GM21360 (cell line): ENCODE data around the gene PALD1.

ENCODE experiments used
- ATAC-seq: cut with Tn5 transposase; IDR thresholded peaks from one replicate; pipeline ENCODE4 v1.9.1; 2021; ENCODE audit warnings: mild to moderate bottlenecking, moderate library complexity; ENCODE audit not compliant: unreplicated experiment

Gene PALD1

DNA sequence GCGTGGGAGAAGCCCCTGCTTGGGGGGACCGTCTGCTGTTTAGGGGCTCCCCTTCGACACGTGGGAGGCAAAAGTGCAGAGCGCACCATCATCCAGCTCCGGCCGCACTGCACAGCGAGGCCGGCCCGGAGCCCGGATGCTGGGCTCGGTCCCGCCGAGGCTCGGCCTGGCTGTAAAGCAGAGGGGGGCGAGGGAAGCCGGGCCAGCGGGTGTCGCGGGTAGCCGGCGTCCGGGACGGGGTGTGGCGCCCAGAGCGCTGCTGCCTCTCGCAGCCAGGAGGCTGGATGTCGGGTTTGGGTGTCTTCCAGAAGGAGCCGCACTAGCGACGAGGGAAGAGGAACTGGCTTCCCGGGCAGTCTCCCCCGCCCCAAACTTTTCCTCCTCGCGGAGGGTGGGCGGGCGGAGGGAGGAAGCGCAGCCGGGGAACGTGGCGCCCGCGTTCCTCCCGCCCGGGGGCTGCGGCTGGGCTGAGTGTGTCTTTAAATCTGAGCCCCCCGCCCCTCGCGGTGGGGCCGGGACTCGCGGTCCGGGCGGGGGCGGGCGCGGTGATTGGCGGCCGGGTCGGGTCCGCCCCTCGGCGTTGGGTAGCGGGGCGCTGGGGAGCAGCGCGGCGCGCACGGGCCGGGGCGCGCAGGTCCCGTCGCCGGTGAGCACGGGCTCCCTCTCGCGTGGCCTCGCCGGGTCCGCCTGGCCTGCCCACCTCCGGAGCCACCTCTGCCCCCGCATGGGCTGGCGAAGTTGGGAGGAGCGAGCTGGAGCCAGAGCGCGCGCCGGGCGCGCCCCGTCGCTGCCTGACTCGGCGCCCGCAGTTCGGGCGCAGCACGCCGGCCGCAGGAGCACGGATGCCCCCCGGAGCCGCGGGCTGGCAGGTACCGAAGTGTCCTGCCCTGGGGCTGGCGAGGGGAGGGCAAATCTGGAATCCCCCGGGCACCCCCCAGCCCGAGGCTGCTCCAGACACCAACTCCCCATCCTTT is at the start of gene PALD1:
PALD1 (plus strand) TSS at position 577 of the 974 bp plus-strand sequence. CDS start 47,185 bp downstream, outside the sequence.
- ATAC-seq: peak; percentile 29

DNA sequence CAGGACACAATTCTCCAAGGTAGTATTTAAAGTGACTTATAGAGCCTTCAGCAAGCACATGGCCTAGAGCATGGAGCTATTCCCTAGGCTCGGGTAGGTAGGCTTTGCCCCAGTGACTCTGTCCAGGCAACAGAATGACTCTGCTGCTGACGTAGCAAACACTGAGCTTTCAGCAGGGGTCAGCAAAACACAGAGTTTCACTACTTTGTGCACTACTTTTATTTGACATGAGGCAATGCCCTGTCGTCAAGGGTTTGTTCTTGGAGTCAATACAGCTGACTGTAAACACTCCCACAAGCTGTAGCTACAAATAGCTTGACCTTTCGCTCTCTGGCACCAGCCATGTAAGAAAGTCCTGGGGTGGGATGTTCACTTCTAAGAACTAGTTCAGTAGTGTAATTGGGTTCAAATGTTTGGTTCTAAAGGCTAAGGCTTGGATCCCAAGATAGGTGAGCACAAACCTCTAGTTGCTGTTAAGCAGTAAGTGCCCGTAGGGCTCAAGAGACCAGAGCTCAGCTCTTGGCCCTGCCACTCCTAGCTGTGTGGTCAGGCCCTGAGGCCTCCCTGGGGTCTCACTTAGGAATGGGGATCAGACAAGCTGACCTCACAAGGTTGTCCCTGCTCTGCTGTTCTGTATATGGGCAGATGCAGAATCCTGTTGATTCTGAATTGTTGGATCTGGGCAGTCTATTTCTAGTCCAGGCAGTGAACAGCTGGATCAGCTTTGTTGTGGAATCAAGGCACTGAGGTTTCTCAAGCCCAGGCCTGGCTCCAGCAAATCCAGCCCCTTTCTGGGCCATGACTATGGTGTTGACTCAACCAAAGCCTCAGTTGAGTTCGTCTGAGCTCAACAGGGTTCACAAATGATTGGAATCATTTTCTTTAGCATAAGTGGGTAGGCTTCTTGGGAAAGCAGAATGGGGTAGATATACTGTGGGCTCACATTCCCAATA is 47.8 kb upstream of the PALD1 start:
- no peak for ATAC-seq

DNA sequence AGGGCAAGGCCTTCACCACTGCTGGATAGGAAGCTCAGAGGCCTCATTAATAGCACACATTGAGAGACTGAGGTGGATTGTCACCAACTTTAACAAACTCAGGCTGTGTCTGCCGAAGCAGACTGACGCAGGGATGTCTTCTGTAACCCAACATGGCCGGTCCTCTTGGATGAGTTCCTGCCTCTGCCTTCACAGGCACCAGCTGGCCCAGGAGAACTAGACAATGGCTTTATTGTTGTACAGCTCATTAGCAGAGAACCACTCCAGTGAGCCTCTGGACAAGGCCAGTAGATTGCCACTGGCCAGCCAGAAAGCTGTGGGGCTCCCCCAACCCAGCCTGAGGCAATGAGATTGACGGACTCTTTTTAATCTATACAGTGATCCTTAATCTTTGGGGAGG is 46.5 kb upstream of the PALD1 start:
- no peak for ATAC-seq

DNA sequence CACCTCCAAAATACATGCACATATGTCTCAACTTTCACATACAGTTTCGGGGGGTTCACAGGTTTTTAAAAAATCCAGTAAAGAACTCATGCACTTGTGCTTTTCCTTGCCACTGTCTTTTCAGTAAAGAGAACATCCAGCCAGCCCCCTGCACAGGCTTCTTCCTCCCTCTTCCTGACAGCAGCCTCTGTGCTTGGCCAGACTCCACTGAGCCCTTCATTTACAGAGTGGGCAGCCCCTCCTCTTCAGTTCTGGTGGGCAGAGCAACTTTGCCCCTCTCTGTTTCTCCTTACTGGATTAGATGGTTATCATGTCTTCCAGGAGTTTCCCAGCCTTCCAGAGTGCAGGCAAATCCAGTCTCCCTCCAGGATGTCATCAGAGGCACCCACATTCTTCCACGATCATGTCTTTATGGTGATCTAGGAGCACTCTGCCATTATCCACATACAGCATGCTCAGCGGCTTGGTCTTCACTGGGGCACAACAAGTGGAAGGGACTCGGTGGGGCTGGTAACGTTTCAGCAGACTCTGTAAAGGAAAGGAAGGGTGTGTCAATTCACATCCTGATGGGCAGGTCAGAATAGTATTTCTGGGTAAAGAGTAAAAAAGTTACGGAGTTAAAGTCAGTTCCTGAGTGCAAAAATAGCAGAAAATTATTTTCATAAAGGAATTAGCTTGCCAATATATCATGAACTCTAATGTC is 45.9 kb upstream of the PALD1 start:
- no peak for ATAC-seq

DNA sequence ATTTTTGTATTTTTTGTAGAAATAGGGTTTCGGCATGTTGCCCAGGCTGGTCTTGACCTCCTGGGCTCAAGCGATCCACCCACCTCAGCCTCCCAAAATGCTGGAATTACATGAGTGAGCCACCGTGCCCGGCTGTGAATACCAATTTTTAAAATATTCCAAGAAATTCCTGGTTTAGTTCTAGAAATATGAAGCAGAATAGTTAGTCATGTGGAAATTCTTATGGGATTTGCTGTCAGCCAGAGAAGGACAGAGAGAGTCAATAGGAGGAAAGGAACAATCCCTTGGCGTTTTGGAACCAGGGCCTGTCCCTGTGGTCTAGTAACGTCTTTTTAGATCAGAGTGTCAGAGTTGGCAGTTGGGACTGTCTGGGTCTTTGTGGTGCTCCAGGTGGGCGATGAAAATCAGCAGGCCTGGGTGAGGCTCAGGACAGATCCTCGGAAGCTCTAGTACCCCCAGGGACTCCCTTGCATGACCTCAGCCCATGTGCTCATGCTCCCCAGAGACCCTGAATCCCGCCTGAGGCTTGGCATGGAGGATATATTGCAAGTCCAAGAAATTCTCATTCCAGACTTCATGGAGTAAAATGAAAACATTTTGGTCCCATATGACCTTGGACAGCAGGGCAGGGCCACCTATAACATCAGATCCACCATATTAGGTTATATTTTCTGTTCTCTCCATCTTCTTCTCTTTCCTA is 44.8 kb upstream of the PALD1 start:
- no peak for ATAC-seq

DNA sequence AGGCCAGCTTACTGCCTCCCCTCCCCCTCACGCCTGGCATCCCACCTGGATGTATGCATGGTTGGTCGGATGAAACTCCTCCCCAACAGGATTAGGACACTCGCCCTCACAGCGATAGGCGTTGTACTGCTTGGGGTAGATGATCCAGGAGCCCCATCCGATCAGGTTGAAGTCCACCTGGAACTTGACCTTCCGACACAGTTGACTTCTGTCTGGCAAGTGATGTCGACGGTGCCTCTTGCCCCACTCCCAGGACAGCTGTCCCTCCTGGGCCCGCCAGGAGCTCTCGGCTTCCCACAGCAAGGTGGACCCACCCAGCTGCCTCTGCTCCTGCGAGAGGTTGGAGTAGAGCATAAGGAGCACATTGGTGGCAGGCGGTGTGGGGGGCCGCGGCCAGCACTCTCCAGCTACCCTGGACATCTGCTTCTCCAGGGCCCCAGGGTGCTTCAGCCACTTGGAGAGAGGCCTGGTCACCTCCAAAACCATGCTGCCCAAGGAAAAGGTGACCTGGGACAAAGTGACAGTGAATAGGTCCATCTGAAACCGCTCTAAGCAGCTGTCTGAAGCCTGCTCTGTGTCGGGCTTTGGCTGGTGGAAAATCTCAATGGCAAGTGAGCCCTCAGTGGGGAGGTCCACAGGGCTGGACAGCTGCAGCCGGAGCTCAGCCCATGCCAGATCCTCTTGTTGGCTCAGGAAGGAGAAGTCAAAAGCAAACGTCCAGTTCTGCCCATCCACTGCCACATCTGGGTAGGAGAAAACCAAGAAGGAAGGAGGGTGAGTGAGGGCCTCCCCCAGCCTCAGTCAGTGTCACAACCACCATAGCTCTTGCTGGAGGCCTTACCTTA is 43.1 kb upstream of the PALD1 start:
- ATAC-seq: no peak

DNA sequence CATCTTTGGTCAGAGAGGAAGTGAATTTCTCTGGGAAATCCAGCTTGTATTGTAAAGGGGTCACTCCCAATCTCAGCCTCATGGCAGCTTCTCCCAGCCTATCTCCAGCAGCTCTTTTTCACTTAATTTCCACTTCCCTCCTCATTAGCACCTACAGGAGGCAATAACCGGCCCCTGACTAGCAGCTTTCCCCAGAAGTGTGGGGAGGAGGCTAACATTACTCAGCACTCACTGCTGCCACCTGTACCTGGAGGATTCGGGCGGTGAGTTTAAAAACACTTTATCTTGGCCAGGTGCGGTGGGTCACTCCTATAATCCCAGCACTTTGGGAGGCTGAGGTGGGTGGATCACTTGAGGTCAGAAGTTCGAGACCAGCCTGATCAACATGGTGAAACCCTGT is 40.8 kb upstream of the PALD1 start:
- no peak for ATAC-seq

DNA sequence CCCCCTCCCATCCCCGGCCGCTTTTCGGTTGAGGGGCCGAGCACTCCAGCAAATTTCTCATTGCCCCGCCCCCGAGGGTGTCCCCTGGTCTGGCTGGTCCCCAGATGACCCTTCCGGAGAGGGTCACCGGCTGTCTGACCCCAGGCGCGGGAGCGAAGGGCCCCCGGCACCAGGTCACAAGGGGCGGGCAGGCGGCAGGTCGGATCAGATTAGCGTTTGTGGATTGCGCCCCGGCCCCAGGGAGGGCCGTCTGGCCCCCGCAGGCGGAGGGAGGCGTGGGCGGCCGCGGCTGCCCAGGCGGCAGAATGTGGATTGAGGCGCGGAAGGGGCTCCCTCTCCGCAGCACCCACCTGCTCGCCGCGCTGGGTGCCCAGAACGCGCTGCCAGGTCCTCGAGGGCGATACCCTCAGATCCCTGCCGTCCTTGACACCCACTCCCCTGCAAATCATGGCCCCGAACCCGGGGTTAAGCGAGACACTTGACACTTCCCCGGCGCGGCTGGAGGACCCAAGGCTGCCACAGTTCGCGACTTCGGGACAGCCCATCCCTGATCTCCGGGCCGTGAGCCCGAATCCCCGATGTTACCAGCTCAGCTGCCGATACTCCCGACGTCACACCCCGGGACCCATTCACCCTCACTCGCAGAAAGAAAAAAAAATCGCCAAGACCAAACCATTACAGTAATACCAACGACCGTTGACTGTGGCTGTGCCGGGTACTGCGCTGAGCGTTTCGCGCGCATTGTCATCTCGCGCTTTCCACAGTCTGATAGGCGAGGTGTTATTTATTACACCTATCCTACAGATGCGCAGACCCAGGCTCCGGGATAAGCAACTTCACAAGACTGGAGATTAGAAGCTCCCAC is 38.0 kb upstream of the PALD1 start:
- ATAC-seq: no peak

DNA sequence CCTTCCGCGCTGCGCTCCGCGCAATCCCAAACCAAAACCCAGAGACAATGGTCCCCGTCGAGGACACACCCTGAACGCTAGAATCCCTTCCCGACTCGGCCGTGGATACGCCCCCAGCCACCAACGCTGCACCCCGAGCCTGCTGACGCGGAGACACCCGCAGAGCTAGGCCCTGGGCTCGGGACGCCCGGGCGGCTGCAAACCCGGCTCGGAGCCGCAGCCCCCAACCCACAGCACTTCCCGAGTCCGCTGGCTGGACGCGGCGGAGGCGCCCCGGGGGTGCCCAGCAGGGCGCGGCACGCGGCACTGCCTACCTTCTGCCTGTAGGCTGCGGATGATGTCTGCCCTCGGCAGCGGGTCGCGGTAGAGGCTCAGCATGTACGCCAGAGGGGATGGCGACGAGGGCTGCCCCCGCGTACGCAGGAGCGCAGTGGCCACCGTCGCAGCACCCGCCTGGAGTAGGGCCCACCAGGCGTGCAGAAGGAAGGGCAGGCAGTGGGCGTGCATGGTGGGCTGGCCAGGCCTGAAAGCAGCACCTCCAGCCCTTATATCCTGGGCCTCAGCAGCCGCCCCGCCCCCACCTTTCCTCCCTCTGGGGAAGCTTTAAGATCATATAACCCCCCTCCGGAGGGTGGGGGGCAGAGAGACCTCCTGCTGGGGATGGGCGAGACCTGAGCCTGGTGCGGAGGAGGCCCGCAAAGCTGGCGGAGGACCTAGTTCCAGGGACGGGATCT is 37.2 kb upstream of the PALD1 start, which contains the start of gene NODAL:
NODAL (minus strand) TSS at position 521 of the 734 bp plus-strand sequence; CDS start at position 507, 14 bp downstream.
- ATAC-seq: no peak

DNA sequence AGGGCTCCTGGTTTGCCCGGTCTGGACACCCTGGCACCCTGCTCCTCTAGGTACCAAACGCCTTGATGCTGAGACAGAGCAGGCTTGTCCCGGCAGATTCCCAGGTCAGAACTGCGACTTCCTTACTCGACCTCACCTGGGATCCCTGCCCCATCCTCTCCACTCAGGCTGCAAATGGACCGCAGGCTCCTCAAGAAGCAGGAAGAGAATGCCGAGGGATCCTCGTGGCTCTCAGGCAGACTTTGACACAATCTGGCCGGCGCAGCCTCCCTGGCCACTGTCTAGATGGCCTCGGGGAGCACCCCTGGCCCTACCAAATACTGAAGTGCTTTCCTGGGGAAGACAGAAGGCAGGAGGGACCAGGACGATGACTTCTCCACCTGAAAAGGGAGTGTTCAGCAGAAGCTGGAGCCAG is 36.7 kb upstream of the PALD1 start:
- ATAC-seq: no peak

DNA sequence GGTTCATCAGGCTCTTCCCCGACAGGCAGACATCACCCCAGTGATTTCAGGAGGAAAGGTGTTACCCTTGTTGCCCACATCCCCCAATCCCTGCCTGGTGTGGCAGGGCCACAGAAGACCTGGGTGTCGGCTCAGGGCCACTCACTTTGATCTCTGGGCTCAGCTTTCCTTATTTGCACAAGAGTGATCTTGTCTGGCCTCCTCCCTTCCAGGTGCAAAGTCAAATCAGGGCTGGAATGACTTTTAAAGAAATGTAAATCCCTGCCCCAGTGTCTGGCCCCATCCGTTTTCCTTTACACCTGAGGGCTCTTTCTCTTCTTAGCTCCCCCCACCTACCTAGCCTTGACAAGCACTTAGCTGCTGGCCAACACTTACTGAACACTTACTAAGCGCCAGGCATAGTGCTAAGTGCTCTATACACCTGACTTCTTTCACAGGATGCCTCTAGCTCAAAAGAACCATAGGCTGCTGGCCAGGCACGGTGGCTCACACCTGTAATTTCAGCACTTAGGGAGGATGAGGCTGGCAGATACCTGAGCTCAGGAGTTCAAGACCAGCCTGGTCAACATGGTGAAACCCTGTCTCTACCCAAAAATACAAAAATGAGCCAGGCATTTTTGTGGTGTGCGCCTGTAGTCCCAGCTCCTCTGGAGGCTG is 36.1 kb upstream of the PALD1 start:
- no peak for ATAC-seq

DNA sequence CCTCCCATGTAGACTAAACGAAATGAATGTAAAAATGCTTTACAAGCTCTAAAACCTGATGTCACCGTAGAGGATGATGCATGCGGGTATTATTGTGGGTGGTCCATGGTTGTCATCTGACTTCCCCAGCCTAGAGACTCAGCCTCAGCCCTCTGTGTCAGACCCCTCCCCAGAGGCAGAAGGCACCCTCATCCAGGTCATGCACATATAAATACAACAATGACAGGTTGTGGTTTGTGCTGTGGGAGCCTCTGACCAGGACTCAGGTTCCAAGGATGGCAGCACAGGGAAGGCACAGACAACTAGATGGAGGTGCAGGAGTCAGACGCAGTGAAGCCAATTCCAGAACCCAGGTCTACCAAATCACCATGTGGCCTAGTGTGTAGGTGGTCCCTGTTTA is 33.8 kb upstream of the PALD1 start:
- ATAC-seq: no peak

DNA sequence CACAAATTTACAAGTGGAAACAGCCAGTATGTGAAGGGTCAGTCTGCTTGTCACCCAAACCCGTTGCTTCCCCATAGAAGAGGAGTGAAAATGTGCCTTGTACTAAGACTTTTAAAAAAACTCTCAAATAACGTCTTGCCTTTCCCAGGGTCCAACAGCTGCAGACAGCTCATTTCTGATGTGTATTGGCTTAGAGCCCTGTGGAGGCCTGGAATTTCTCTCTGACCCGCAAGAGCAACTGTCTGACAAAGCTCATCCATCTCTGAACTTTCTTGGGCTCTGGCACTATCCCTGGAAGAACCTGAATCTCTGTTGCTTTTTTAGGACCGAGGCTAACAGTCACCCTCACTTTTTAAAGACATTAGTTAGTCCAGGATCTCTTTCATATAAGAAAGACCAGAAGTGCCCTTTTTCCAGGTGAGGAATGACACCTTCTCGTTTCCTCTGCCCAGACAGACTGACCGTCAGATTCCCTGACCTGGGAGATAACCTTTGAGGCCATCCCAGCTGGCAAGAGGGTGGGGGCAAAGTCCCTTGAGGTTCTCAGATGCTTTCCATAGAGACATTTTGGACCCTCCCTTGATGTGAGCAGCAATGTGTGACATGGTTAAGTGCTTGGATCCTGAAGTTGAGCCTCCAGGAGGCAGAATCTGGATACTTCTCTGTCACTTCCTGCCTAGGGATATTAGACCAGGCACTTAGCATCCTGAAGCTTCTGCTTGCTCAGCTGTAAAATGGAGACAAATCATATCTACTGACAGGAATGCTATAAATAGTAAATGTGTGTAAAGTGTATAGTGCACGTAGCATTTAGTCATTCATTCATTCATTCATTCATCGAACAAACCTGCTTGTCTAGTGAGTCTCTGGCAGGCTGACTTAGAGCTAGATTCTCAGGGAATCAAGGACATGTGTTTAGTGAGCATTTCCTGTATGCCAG is 32.6 kb upstream of the PALD1 start:
- no peak for ATAC-seq

DNA sequence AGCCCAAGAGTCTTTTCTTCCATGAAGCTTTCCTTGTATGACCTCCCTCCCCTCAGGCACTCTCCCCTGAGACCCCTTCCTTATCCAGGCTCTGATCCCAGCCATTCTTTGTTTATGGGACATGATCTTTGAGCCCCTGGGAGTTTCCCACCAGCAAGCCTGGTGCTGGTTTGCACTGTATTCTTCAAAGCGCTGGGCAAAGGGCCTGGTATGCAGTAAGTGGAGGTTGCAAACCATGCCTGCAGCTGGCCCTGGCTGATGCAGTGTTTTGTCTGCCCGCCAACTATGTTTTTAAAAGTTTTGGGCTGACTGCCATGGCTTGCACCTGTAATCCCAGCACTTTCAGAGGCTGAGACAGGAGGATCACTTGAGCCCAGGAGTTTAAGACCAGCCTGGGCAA is 30.3 kb upstream of the PALD1 start:
- no peak for ATAC-seq

DNA sequence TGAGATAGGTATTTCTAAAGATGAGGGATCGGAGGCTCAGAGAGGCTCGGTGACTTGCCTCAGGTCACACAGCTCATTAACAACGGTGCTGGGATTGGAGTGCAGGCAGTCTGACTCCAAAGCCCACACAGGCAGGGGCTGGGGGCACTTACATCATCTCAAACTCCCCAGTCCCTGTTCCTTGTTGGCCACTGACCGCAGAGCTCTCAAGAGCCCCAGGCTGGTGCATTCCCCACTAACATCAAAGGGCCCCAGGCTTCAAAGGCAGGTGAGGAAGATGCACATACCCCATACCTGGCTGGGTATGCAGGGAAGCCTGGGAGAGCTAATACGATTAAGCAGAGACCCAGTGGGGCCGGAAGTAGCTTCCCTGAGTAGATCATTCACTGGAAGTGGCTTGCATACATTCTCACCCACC is 23.3 kb upstream of the PALD1 start:
- no peak for ATAC-seq

DNA sequence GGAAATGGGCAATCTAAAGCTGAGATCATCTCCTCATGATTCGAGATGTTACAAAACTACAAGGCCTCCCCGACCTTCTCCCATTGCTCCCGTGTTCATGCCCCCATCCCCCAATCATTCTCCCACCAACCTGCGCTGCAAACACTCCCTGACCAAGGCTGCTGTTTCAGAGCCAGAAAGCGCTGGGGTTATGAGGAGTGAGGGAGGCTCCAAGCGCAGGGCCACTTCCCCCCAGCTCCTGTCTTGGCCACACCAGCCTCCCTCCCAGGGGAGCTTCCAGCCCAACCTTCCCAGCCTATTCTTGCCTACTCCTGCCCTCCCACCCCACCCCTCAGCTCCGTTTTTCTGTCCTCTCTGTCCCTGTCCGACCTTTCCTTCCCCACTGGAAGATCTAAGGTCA is 22.4 kb upstream of the PALD1 start:
- ATAC-seq: no peak
